Posterior cingulate gyrus (tissue), 11 donors: ENCODE data around the gene KDR.
A peak's percentile ranks its signal among the peaks of the same experiment; 100 is the strongest.

Experiments
- DNase-seq, 10 donors: peaks; one replicate each; pipeline versions ENCODE4 v3.0.0 to v3.0.0-alpha.2; 2020 to 2021; ENCODE audit warnings: mixed read lengths in 3 of 10
- intact Hi-C: fragments of 100-400 bp; cut with DNase I; formaldehyde crosslinking; loops from one replicate; pipeline ENCODE4 v1.15.1; 2023

KDR gene

GRCh38 chr4:55032788-55033187, 92.6 kb downstream of the KDR start:
- intact Hi-C loops, result no loop called here

GRCh38 chr4:55032179-55032578, 93.2 kb downstream of the KDR start:
- peak in 1 of 10 donors; percentile 62 for DNase-seq
- intact Hi-C loops, result no loop called here

More at GRCh38 chr4:55032788-55033187, 92.6 kb downstream of the KDR start:
- no peak for DNase-seq

DNA sequence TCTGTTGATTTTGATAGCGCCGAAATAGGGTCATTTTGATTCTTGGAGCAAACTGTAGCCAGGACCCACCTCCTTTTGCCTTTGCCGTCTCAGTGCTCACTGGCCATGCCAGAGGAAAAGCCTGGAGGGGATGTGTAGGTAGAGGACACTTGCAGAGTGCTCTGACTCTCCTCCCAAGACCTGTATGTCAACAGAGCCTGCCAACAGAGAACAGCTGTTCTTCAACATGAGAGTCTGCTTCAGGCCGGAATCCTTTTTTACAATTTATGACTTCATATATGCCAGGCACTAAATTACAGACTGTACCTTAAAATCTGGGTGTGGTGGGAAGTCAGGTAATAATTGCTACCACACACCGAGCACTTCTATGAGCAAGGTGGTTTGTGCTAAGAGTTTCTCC, 94.2 kb downstream of the KDR start:
- DNase-seq, result no peak
- intact Hi-C loops, result no loop called here

DNA sequence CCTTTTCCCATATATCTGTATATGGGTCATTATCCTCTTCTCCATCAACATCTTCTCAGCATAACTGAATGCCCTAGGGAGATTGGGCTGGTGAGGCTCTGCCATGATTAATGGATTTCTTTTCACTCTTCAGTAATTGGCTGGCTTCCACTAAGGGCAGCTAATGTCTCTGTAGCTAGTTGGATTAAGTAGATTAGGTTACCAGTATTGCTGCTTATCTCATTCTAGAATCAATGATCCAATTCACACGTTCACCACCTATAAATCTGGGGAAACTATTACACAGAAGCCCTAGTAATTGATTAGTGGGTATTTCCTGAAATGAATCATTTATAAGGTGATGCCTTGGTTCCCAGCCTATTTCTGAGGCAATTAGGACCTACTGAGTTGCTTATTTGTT, 94.8 kb downstream of the KDR start:
- intact Hi-C loops, result no loop called here
- no peak for DNase-seq

- no peak for DNase-seq
- intact Hi-C loops, result no loop called here
Observed at GRCh38 chr4:55029821-55030503, 95.4 kb downstream of the KDR start.

DNA sequence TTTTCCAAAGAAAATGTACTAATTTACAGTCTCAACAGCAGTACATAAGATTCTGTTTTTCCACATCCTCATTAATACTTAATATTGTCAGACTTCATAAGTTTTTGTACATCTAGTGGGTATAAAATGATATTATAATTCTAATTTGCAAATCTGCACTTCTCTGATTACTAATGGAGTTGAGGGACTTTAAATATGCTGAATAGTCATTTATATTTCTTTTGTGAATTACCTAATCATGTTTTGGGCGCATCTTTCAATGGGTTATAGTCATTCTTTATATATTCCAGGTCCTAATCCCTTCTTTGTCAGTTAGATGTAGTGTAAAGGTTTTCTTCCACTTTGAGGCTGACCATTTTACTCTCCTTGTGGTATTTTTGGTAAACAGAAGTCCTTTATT, 96.1 kb downstream of the KDR start:
- intact Hi-C loops, result no loop called here
- no peak for DNase-seq
